H1 (cell line): ENCODE results near the gene TPSAB1. TPM values are rescaled to one million over a fixed set of nuclear protein-coding genes. Genes with fewer than 3 reads are reported as not detected.

Experiments used
- SP4 ChIP-seq: IDR thresholded peaks from 2 replicates; pipeline ENCODE4 v1.6.1; 2012; ENCODE audit warnings: low read length, inconsistent platforms
- TCF12 ChIP-seq: IDR thresholded peaks from 2 replicates; pipeline ENCODE4 v1.6.1; 2011; ENCODE audit warnings: low read depth, mild to moderate bottlenecking, low read length
- polyA plus RNA-seq, 7 experiments: library from polyadenylated mRNA; depleted of rRNA in 3 of 7; stranded (reverse) in 5 of 7; unstranded in 2 of 7; fragments of >200 nt in 5 of 7; fragments of 200-250 nt in 2 of 7; gene quantifications; 1 replicate in 5 of 7; 2 replicates in 1 of 7; 4 replicates in 1 of 7; pipeline versions ENCODE4 v1.2.1 to v1.2.3, GENCODE V29; 2011 to 2013; ENCODE audit warnings: missing spikeins in 2 of 7, mixed read lengths in 2 of 7
- total RNA-seq: library from RNA; stranded (reverse); fragmentation: NEBNext Ultra II Directional; extraction: Animal tissue kit (Norgen Biotek cat#: 25700); gene quantifications from 2 replicates; pipeline ENCODE4 v1.2.1, GENCODE V29; 2021

TPSAB1 gene
- total and polyA plus RNA-seq, 2 of the 8 experiments (the other 6 are each of a cell fraction or from before 2014, with no cell fraction given), result 0.09 TPM; not detected in 1

- no peak for TF ChIP-seq SP4
- TF ChIP-seq TCF12, result no peak
- TF ChIP-seq, all 59 proteins: peak for 0
These were observed 16.4 kb downstream of the TPSAB1 start (continued) for GRCh38 chr16:1256874-1257322.
